HEK293T (cell line): ENCODE measurements around the gene TBC1D22A.

Experiments
- ARNT ChIP-seq: fragments of 450-650 bp; IDR thresholded peaks from 2 replicates; pipeline ENCODE4 v1.6.1; 2017; ENCODE audit warnings: mild to moderate bottlenecking
- CTBP1 ChIP-seq: fragments of 450-650 bp; IDR thresholded peaks from 2 replicates; pipeline ENCODE4 v1.6.1; 2016; ENCODE audit warnings: borderline replicate concordance
- FOXA1 ChIP-seq: fragments of 450-650 bp; IDR thresholded peaks from 2 replicates; pipeline ENCODE4 v1.6.1; 2016; ENCODE audit warnings: mild to moderate bottlenecking
- FOXM1 ChIP-seq: fragments of 450-650 bp; IDR thresholded peaks from 2 replicates; pipeline ENCODE4 v1.6.1; 2017; ENCODE audit warnings: mild to moderate bottlenecking, borderline replicate concordance
- HDGF ChIP-seq: fragments of 450-650 bp; IDR thresholded peaks from 2 replicates; pipeline ENCODE4 v1.6.1; 2017; ENCODE audit warnings: antibody characterized with exemption, borderline replicate concordance
- LEF1 ChIP-seq: fragments of 450-650 bp; IDR thresholded peaks from 2 replicates; pipeline ENCODE4 v1.6.1; 2017; ENCODE audit warnings: mild to moderate bottlenecking, borderline replicate concordance
- NFRKB ChIP-seq: fragments of 450-650 bp; IDR thresholded peaks from 2 replicates; pipeline ENCODE4 v1.6.1; 2016; ENCODE audit warnings: mild to moderate bottlenecking, moderate library complexity
- SP1 ChIP-seq: fragments of 450-650 bp; IDR thresholded peaks from 2 replicates; pipeline ENCODE4 v1.6.1; 2017
- SUZ12 ChIP-seq: fragments of 450-650 bp; IDR thresholded peaks from 2 replicates; pipeline ENCODE4 v1.6.1; 2016; ENCODE audit warnings: mild to moderate bottlenecking

DNA sequence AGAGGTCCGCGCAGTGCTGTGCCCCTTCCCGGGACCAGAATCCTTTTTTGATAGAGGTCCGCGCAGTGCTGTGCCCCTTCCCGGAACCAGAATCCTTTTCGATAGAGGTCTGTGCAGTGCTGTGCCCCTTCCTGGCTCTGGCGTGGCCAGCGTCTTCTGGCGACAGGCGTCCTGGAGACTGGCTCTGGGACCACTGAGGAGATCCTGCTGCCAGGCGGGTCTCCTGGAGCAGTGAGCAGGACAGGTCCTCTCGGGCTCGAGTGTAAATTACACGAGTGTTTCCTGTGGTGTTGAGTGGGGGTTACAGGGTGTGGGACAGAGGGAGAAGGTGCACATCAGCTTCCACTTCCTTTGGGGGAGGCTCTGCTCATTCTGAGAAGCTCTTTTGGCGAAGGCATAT lies 98.1 kb downstream of the TBC1D22A start:
- TF ChIP-seq NFRKB (no peak), HDGF (no peak), SP1 (no peak), LEF1 (no peak), CTBP1 (no peak), SUZ12 (no peak), ARNT (no peak), FOXM1 (no peak), FOXA1 (no peak)
